ENCODE results near the gene EPN3. TPM values are rescaled to one million over a fixed set of nuclear protein-coding genes. Genes with fewer than 3 reads are reported as not detected.

The EPN3 gene
- total RNA-seq, 1 experiment from 2014 or later = 0.87 TPM

DNA sequence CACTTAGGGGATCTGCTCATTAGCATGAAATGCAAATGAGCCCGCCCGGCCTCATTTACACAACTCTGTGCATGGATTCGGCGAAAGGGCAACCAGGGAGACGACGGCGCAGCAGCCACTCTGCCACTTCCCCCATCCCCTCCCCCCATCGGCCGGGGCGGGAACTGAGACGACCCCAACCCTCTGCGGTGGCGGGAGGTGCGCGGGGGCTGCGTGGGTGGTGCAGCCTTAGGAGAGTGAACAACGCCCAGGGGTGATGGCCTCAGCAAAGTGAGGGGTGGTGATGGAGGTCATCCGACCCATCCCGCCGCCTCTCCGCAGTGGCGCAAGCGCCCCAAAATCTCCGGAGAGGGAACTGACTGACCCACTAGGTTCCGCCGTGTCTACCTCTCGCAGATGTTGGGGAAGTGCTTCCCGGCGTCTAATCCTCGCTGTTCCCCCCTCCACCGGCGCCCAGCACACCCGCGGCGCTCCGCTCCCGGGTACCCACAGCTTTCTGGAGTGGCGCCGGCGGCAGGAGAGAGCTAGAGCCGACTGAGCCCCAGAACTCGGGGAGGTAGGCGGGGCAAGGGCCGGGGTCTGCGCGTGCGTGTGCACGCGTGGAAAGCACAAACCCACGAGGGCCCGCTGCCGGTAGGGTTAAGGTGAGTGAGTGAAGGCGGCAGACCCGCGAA, 26.5 kb downstream of the EPN3 start:
- H3K27me3 ChIP-seq (ENCODE audit: control insufficient read depth, insufficient read depth, low read length) = peaks cover 57% of the 10 kb centered on the region
- H3K4me3 ChIP-seq (ENCODE audit: insufficient read depth, low read depth, low read length) = peak overlapping the region; percentile 50
- H3K36me3 ChIP-seq (replicated peaks; ENCODE audit: control insufficient read depth, insufficient read depth, low read length) = no peaks in the 10 kb centered on the region
- DNase-seq = peak; percentile 93

DNA sequence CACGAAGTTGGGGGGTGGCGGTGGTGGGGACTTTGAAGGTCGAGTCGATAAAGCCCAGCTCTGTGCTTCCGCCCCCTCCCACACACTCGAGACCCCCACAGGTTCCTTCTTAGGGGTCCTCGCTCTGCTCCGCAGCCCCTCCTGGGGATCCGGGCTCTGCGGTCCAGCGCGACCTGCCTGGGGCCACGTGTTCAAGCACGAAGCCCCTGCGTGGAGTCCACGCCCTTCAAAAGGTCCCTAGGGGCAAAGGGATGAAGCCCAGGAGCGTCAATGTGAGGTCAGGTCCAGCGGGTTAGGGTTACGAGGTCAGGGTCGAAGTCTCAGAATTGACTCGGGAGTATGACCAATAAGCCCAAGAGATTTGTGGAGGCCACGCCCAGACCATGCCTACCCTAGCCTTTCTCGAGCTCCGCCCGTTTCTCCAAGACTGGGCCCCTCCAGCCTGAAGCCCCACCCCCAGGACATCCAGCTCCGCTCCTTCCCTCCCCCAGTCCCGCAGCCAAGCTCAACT, 27.2 kb downstream of the EPN3 start:
- H3K36me3 ChIP-seq (replicated peaks; ENCODE audit: control insufficient read depth, insufficient read depth, low read length) = no peaks in the 10 kb centered on the region
- peak overlapping the region; percentile 50 for H3K4me3 ChIP-seq (ENCODE audit: insufficient read depth, low read depth, low read length)
- H3K27me3 ChIP-seq (ENCODE audit: control insufficient read depth, insufficient read depth, low read length) = peaks cover 63% of the 10 kb centered on the region
- peak; percentile 97 for DNase-seq

DNA sequence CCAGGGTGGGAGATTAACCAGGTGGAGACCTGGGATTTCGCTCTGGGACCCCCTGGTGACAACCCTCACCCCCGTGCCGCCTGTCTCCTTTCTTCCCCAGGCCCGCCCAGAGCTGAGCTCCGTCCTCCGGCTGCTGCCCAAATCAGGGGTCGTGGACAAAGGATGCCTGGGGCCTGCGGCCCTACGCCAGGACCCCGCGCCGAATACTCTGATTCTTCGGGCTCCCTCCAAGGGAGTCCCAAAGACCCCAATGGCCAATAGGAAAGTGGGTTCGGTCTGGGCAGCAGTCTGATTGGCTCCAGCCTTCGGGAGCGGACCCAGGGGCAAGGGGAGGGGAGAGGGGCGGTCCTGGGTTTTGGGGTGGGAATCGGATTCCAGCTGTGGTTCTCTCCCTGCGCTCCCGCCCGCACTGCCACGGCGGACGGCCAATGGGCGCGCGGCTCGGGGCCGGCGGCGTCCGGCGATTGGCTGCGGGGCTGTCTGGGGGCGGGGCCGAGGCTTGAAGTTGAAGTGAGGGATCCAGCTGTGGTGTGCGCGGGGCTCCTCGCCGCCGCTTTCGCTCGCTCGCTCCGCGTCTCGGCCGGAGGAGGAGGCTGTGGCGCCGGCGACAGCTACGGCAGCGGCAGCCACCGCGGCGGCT, 27.8 kb downstream of the EPN3 start, which contains the start of gene CACNA1G:
CACNA1G (plus strand) TSS at position 531 of the 640 bp plus-strand sequence. CDS start 745 bp downstream, outside the sequence.
- DNase-seq = peak; percentile 100
- Histone ChIP-seq H3K4me3 (ENCODE audit: insufficient read depth, low read depth, low read length) (peak within 1 kb of the TSS; percentile 50), H3K36me3 (replicated peaks; ENCODE audit: control insufficient read depth, insufficient read depth, low read length) (no peaks in the 10 kb centered on the region), H3K27me3 (ENCODE audit: control insufficient read depth, insufficient read depth, low read length) (peaks cover 69% of the 10 kb centered on the region)

DNA sequence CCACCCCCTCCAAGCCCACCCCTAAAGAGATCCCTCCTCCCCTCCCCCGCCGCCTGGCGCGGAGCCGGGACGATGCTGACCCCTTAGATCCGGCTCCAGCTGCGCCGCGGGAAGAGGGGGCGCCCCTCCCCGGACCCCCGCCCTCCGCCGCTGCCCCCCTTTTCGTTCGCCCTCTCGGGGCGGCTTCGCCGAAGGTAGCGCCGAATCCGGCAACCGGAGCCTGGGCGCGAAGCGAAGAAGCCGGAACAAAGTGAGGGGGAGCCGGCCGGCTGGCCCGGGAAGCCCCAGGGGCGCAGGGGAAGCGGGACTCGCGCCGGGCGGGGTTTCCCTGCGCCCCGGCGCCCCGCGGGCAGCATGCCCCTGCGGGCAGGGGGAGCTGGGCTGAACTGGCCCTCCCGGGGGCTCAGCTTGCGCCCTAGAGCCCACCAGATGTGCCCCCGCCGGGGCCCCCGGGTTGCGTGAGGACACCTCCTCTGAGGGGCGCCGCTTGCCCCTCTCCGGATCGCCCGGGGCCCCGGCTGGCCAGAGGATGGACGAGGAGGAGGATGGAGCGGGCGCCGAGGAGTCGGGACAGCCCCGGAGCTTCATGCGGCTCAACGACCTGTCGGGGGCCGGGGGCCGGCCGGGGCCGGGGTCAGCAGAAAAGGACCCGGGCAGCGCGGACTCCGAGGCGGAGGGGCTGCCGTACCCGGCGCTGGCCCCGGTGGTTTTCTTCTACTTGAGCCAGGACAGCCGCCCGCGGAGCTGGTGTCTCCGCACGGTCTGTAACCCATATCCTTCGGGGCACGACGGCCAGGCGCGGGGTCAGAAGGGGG, 28.6 kb downstream of the EPN3 start:
- Histone ChIP-seq H3K36me3 (replicated peaks; ENCODE audit: control insufficient read depth, insufficient read depth, low read length) (no peaks in the 10 kb centered on the region), H3K4me3 (ENCODE audit: insufficient read depth, low read depth, low read length) (peak overlapping the region; percentile 46), H3K27me3 (ENCODE audit: control insufficient read depth, insufficient read depth, low read length) (peaks cover 77% of the 10 kb centered on the region)
- DNase-seq = peak; percentile 81

DNA sequence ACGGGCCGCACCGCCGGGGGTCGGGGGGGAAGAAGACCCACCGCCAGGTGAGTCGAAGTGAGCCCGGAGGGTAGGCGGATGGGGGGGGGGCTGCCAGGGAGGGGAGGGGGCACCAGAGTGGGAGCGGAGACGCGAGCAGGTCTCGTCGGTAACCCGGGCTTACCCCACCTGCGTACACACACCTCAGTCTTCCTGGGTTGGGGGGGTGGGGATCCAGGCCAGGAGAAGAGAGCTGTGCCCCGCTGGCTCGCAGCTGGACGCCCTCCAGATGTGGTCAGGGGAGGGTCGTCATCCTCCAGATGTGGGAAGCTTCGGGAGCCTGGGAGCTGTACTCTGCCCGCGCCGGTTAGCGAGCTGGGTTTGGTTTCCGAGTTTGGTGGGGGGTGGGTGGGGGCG, 29.2 kb downstream of the EPN3 start:
- DNase-seq = no peak
- peak overlapping the region; percentile 46; the same call in 1 of the 2 replicates for H3K4me3 ChIP-seq (ENCODE audit: insufficient read depth, low read depth, low read length)
- H3K27me3 ChIP-seq (ENCODE audit: control insufficient read depth, insufficient read depth, low read length) = peaks cover 82% of the 10 kb centered on the region
- no peaks in the 10 kb centered on the region for H3K36me3 ChIP-seq (replicated peaks; ENCODE audit: control insufficient read depth, insufficient read depth, low read length)

DNA sequence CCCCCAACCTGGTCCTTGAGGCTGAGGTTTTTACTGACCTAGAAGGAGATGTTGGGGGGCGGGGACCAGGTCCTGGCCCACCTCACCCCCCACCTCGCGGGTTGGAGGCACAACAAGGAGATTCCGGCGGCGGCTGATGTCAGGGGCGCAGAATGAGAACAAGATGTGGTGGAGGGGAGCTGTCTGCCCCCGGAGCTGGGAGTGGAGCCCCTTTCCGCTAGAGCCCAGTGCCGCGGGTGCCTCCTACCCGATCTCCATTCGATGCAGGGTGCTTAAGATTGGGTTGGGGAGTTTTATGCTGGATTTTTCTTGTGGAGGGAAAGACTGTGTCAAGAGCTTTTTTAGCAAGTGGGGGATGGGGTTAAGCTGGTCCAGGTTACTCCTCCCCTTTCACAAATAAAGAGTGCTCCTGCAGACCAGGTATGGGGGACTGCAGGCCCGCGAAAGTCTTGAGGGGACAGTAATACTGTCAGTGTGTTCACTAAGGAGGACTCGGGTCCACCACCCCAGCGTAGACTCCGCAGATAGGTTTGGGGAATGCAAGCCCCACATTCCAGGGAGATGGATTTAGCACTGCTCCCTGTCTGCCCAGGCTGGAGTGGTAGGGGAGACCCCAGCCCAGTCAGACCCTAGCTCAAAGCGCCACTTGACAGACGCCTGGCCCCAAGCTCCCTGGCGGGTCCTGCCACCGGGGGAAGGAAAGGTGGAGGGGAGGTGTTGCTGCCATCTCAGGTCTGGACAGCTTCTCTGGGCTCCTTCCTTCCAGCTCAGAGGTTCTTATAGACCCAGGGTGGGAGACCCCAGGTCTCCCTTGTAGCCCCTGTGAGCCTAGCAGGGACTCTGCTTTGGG, 29.9 kb downstream of the EPN3 start:
- peak overlapping the region; percentile 21 for H3K4me3 ChIP-seq (ENCODE audit: insufficient read depth, low read depth, low read length)
- peaks cover 78% of the 10 kb centered on the region for H3K27me3 ChIP-seq (ENCODE audit: control insufficient read depth, insufficient read depth, low read length)
- DNase-seq = no peak
- H3K36me3 ChIP-seq (replicated peaks; ENCODE audit: control insufficient read depth, insufficient read depth, low read length) = no peaks in the 10 kb centered on the region

DNA sequence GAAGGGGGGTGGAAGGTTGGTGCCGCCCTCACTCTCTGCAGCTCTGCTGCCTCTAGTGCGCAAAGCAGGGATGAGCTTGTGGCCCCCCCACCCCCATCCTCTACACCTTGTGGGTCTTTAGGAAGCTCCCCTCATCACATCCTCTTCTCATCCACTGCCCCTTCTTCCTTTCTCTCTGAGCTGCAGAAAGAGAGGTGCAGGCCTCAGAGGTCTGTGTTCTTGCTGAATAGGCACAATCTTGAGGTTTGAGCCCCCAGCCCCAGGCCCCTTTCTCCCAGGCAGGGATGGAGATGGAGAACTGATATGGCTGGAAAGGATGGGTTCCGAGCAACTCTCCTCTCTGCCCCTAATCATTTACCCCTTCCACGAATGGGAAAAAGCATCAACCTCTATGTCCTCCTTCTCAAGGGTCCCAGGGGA, 30.6 kb downstream of the EPN3 start:
- no peak overlapping the region for H3K4me3 ChIP-seq (ENCODE audit: insufficient read depth, low read depth, low read length)
- H3K36me3 ChIP-seq (replicated peaks; ENCODE audit: control insufficient read depth, insufficient read depth, low read length) = no peaks in the 10 kb centered on the region
- H3K27me3 ChIP-seq (ENCODE audit: control insufficient read depth, insufficient read depth, low read length) = peaks cover 74% of the 10 kb centered on the region
- DNase-seq = no peak

DNA sequence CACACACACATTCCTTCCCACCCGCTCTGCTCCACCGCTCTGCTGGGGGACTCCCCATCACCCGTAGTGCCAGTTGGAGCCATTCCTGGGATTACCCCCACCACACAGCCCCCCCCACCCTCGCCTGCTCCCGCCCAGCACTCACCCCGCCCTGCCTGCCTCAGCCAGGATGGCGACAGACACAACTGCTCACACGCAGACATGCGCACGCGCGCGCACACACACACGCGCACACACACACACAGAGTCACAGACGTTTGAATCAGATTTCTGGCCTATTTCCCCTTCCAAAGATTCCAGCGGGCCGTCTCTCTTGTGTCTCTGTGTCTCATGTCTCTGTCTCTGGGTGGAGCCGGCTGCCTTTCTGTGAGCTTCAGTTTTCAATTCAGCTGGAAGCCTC, 32.4 kb downstream of the EPN3 start:
- H3K36me3 ChIP-seq (replicated peaks; ENCODE audit: control insufficient read depth, insufficient read depth, low read length) = no peaks in the 10 kb centered on the region
- DNase-seq = no peak
- H3K27me3 ChIP-seq (ENCODE audit: control insufficient read depth, insufficient read depth, low read length) = peaks cover 59% of the 10 kb centered on the region
- H3K4me3 ChIP-seq (ENCODE audit: insufficient read depth, low read depth, low read length) = peak overlapping the region; percentile 12; the same call in 1 of the 2 replicates

DNA sequence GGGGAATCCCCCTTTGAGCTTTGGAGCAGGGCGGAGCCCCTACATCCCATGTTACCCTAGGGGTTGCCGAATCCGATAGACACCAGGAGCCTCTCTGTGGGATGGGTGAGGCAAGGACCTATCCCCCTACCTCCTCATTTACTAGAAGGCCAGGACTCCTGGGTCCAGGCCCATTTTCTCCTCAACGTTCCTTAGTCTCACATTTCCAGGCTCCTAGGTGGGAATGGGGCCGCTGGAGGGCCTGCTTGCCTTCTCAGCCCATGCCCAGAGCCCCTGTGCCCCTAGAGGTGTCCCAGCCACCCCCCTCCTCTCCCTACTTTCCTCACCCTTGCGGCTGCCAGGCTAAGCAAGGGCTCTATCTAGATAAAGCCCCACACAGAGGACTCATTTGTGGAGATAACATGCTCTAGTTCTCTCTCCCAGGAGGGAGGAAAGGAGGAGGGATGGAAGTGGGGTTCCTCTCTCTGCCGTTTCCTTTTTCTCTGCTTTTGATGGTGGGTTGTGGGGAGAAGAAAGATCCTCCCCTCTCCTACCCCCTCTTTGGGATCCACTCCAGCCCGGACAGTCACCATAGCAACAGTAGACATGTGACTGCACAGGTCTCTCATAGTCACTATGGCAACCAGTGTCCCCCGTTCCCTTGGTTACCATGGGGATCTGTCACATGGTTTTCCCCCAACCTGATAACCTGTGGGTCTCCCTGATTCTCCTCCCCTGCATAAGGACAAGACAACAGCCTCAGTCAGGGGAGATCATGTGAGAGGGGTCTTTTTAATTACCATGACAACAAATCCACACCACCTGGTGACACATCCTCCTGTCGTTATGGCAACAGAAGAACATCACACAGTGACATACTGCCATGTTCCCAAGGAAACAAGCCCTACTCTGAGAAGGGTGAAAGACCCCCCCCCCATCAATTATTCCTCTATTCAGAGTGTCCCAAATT, 33.1 kb downstream of the EPN3 start:
- Histone ChIP-seq H3K36me3 (replicated peaks; ENCODE audit: control insufficient read depth, insufficient read depth, low read length) (no peaks in the 10 kb centered on the region), H3K27me3 (ENCODE audit: control insufficient read depth, insufficient read depth, low read length) (peaks cover 60% of the 10 kb centered on the region), H3K4me3 (ENCODE audit: insufficient read depth, low read depth, low read length) (no peak overlapping the region)
- DNase-seq = peak; percentile 85

DNA sequence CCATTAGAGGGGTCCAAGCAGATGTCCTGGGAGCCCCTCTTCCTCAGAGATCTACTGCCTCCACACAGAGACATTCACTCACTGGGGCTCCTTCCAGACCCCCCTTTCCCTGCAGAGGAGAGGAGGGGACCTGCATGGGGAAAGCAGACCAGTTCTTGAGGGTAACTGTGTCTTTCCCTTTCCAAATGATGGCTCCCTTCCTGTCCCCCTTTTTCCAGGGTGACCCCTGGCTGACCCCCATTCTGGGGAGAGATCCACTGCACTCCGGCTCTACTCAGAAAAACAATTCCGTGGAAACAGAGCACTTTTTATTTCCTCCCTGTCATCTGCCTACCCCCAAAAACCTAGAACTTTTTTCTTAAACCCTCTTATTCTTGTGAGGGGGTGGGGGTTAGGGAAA, 34.4 kb downstream of the EPN3 start:
- no peak for DNase-seq
- Histone ChIP-seq H3K27me3 (ENCODE audit: control insufficient read depth, insufficient read depth, low read length) (peaks cover 50% of the 10 kb centered on the region), H3K4me3 (ENCODE audit: insufficient read depth, low read depth, low read length) (no peak overlapping the region), H3K36me3 (replicated peaks; ENCODE audit: control insufficient read depth, insufficient read depth, low read length) (no peaks in the 10 kb centered on the region)

DNA sequence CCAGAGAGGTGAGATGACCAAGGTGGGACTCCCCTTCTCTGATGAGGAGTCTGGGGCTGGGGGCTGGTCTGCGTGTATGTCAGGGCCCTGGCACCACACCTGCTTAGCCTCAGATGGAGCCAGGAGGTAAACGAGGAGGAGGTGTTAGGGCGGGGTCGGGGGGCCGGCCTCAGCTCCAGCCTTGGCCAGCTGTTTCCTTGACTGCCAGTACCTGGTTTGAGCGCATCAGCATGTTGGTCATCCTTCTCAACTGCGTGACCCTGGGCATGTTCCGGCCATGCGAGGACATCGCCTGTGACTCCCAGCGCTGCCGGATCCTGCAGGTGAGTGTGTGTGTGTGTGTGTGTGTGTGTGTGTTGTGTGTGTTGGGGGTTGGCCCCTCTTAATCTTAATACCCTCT, 36.1 kb downstream of the EPN3 start:
- Histone ChIP-seq H3K36me3 (replicated peaks; ENCODE audit: control insufficient read depth, insufficient read depth, low read length) (no peaks in the 10 kb centered on the region), H3K27me3 (ENCODE audit: control insufficient read depth, insufficient read depth, low read length) (peaks cover 32% of the 10 kb centered on the region), H3K4me3 (ENCODE audit: insufficient read depth, low read depth, low read length) (no peak overlapping the region)
- DNase-seq = no peak

DNA sequence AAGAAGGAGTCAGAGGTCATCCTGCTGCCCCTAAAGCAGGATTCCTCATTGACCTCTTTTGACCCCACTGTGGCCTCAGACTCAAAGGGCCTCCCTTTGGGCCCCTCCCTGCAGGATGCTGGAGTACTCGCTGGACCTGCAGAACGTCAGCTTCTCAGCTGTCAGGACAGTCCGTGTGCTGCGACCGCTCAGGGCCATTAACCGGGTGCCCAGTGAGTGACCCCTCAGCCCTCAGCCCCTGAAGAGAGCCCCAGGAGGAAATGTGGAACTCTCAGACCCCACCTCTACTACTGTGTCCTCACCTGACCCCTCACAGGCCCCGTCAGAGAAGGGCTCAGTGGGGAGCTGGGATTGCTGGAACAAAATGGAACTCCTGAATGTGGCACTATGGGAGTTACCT, 37.1 kb downstream of the EPN3 start:
- no peaks in the 10 kb centered on the region for H3K36me3 ChIP-seq (replicated peaks; ENCODE audit: control insufficient read depth, insufficient read depth, low read length)
- H3K4me3 ChIP-seq (ENCODE audit: insufficient read depth, low read depth, low read length) = no peak overlapping the region
- no peak for DNase-seq
- H3K27me3 ChIP-seq (ENCODE audit: control insufficient read depth, insufficient read depth, low read length) = peaks cover 23% of the 10 kb centered on the region

DNA sequence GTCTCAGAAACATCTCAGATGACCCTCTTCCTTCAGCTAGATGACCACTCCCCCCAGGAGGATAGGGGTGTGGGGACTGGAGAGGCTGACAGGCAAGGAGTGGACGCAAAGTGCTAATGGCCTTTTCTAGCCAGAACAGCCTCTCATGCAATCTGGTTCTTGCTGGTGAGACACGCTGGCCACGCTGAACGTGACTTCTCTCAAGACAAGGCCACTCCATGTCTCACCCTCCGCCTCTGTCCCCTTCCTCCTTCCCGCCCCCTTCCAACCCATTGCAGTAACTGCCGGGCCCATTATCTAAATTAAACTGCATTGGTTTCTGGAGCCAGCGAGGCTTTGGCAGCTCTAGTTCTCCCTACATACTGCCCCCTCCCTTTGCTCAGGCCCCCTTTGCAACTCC, 37.5 kb downstream of the EPN3 start:
- no peak for DNase-seq
- Histone ChIP-seq H3K27me3 (ENCODE audit: control insufficient read depth, insufficient read depth, low read length) (peaks cover 19% of the 10 kb centered on the region), H3K4me3 (ENCODE audit: insufficient read depth, low read depth, low read length) (no peak overlapping the region), H3K36me3 (replicated peaks; ENCODE audit: control insufficient read depth, insufficient read depth, low read length) (no peaks in the 10 kb centered on the region)

Data from H7 (cell line).